Thoracic aorta (tissue), 2 donors: ENCODE data around the gene OR5K4. TPM values are rescaled to one million over a fixed set of nuclear protein-coding genes. Genes with fewer than 3 reads are reported as not detected.

Experiments used
- ATAC-seq: fragments of 150-250 bp; one replicate; pipeline ENCODE4 v1.8.0; 2017; ENCODE audit warnings: low read depth; ENCODE audit not compliant: insufficient number of reproducible peaks, low FRiP score
- DNase-seq: peaks from one replicate; pipeline ENCODE4 v3.0.0-alpha.2; 2020; ENCODE audit warnings: low spot score
- H3K27ac ChIP-seq, 2 donors: fragments of 200-600 bp; sonication (generic); 1 replicate in 1 of 2; 2 replicates in 1 of 2; pipeline ENCODE4 v1.5.1; 2016; ENCODE audit warnings: mild to moderate bottlenecking in 2 of 2, moderate library complexity in 2 of 2
- H3K27me3 ChIP-seq: fragments of 200-600 bp; sonication (generic); replicated peaks from 2 replicates; pipeline ENCODE4 v1.6.0; 2016; ENCODE audit warnings: mild to moderate bottlenecking; ENCODE audit not compliant: insufficient read depth
- H3K36me3 ChIP-seq: fragments of 200-600 bp; sonication (generic); one replicate; pipeline ENCODE4 v1.5.1; 2016
- H3K4me1 ChIP-seq, 2 donors: fragments of 200-600 bp; sonication (generic); 1 replicate in 1 of 2; 2 replicates in 1 of 2; pipeline versions ENCODE4 v1.5.1 to v1.6.0; 2016; ENCODE audit warnings: low read depth in 2 of 2, mild to moderate bottlenecking in 1 of 2; ENCODE audit not compliant: control insufficient read depth in 1 of 2
- H3K4me3 ChIP-seq: fragments of 200-600 bp; sonication (generic); 2 replicates; pipeline ENCODE4 v1.5.1; 2016; ENCODE audit warnings: mild to moderate bottlenecking
- H3K9me3 ChIP-seq: fragments of 200-600 bp; sonication (generic); 2 replicates; pipeline ENCODE4 v1.5.1; 2016
- CTCF ChIP-seq: fragments of 200-600 bp; sonication (generic); IDR thresholded peaks from one replicate; pipeline ENCODE4 v1.5.1; 2019; ENCODE audit warnings: antibody characterized with exemption
- total RNA-seq, 2 donors: library from RNA; depleted of rRNA; stranded (reverse); fragments of >200 nt; gene quantifications; one replicate each; pipeline versions ENCODE4 v1.1.0 to v1.2.3, GENCODE V29; 2016

OR5K4 gene
- total RNA-seq, 2 donors from 2014 or later: not detected

GRCh38 chr3:98326105-98326893 is 27.4 kb upstream of the OR5K4 start:
- H3K4me1 ChIP-seq: no peaks in the 10 kb centered on the region
- no peak for TF ChIP-seq CTCF
- H3K27ac ChIP-seq: no peak overlapping the region
- no peak overlapping the region for H3K4me3 ChIP-seq
- H3K27me3 ChIP-seq: no peaks in the 10 kb centered on the region
- H3K36me3 ChIP-seq: no peaks in the 10 kb centered on the region
- H3K9me3 ChIP-seq: no peaks in the 10 kb centered on the region
- ATAC-seq (no peak), DNase-seq (no peak)

- no peak for ATAC-seq
- no peaks in the 10 kb centered on the region for H3K4me1 ChIP-seq
- no peak for TF ChIP-seq CTCF
Measured at GRCh38 chr3:98326945-98327344, 26.7 kb upstream of the OR5K4 start.

GRCh38 chr3:98328933-98329332 is 24.7 kb upstream of the OR5K4 start:
- no peaks in the 10 kb centered on the region for H3K36me3 ChIP-seq
- DNase-seq: no peak
- no peak for ATAC-seq
- no peaks in the 10 kb centered on the region for H3K27me3 ChIP-seq
- no peak overlapping the region for H3K4me3 ChIP-seq
- no peak for TF ChIP-seq CTCF
- no peaks in the 10 kb centered on the region for H3K4me1 ChIP-seq
- no peaks in the 10 kb centered on the region for H3K9me3 ChIP-seq
- no peak overlapping the region for H3K27ac ChIP-seq

More at GRCh38 chr3:98326945-98327344, 26.7 kb upstream of the OR5K4 start:
- Histone ChIP-seq H3K9me3 (no peaks in the 10 kb centered on the region), H3K4me3 (no peak overlapping the region), H3K27ac (no peak overlapping the region), H3K36me3 (no peaks in the 10 kb centered on the region), H3K27me3 (no peaks in the 10 kb centered on the region)
- no peak for DNase-seq

- TF ChIP-seq CTCF: peak; percentile 38
- Histone ChIP-seq H3K27me3 (no peaks in the 10 kb centered on the region), H3K4me3 (no peak overlapping the region), H3K36me3 (no peaks in the 10 kb centered on the region), H3K4me1 (no peaks in the 10 kb centered on the region), H3K9me3 (no peaks in the 10 kb centered on the region), H3K27ac (no peak overlapping the region)
- ATAC-seq: peak; percentile 32
- no peak for DNase-seq
Measured at GRCh38 chr3:98329392-98330124, 24.1 kb upstream of the OR5K4 start.

DNA sequence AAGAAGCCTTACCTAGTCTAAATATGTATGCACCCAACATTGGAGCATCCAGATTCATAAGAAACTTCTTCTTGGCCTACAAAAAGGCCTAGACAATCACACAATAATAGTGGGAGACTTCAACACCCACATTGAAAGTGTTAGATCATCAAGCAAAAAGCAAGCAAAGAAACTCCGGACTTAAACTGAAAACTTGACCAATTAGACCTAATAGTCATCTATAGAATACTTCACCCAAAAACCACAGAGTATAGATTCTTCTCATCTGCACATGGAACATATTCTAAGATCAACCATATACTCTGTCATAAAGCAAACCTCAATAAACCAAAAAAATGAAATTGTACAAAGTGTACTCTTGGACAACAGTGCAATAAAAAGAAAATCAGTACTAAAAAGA is 22.3 kb upstream of the OR5K4 start:
- no peaks in the 10 kb centered on the region for H3K9me3 ChIP-seq
- ATAC-seq: no peak

More for the DNA sequence above, 22.3 kb upstream of the OR5K4 start:
- no peak for TF ChIP-seq CTCF
- no peak for DNase-seq
- H3K4me3 ChIP-seq: no peak overlapping the region
- no peaks in the 10 kb centered on the region for H3K36me3 ChIP-seq
- H3K27ac ChIP-seq: no peak overlapping the region
- no peaks in the 10 kb centered on the region for H3K27me3 ChIP-seq
- H3K4me1 ChIP-seq: no peaks in the 10 kb centered on the region
